Neural cell (in vitro differentiated cells): ENCODE measurements around the gene BCAT1. TPM values are rescaled to one million over a fixed set of nuclear protein-coding genes. Genes with fewer than 3 reads are reported as not detected.

Experiments used
- H2AFZ ChIP-seq: fragments of 200-600, 300-800 bp; sonication (generic), shearing (Covaris generic); 2 replicates; pipeline ENCODE4 v1.6.0; 2014; ENCODE audit warnings: low read depth, mild to moderate bottlenecking, antibody characterized with exemption, low read length, moderate library complexity
- H3F3A ChIP-seq: fragments of 200-600 bp; shearing (Covaris generic); 2 replicates; pipeline ENCODE4 v1.6.1; 2016; ENCODE audit warnings: mild to moderate bottlenecking, moderate library complexity, mixed read lengths, antibody characterized with exemption, low read length; ENCODE audit not compliant: insufficient read depth, poor library complexity, severe bottlenecking
- H3K27ac ChIP-seq: fragments of 200-600, 300-800 bp; sonication (generic), shearing (Covaris generic); 2 replicates; pipeline ENCODE4 v1.5.1; 2014; ENCODE audit warnings: mild to moderate bottlenecking, low read length, moderate library complexity
- H3K27me3 ChIP-seq: fragments of 300-800, 200-600 bp; sonication (generic), shearing (Covaris generic); 2 replicates; pipeline ENCODE4 v1.6.0; 2014; ENCODE audit warnings: mild to moderate bottlenecking, low read depth, low read length, moderate library complexity; ENCODE audit not compliant: insufficient read depth
- H3K36me3 ChIP-seq: fragments of 300-800, 200-600 bp; sonication (generic), shearing (Covaris generic); 2 replicates; pipeline ENCODE4 v1.5.1; 2014; ENCODE audit warnings: mild to moderate bottlenecking, antibody characterized with exemption, low read length, moderate library complexity; ENCODE audit not compliant: insufficient read depth
- H3K4me2 ChIP-seq: fragments of 300-800, 200-600 bp; sonication (generic), shearing (Covaris generic); 2 replicates; pipeline ENCODE4 v1.6.0; 2014; ENCODE audit warnings: mild to moderate bottlenecking, low read length
- H3K4me3 ChIP-seq: fragments of 300-800, 200-600 bp; sonication (generic), shearing (Covaris generic); 2 replicates; pipeline ENCODE4 v1.5.1; 2014; ENCODE audit warnings: mild to moderate bottlenecking, low read length, moderate library complexity
- H3K79me2 ChIP-seq: fragments of 200-600 bp; shearing (Covaris generic); replicated peaks from 2 replicates; pipeline ENCODE4 v1.6.0; 2014; ENCODE audit warnings: mild to moderate bottlenecking, low read length, moderate library complexity; ENCODE audit not compliant: insufficient read depth
- H3K9ac ChIP-seq: fragments of 300-800, 200-600 bp; sonication (generic), shearing (Covaris generic); 2 replicates; pipeline ENCODE4 v1.6.1; 2016; ENCODE audit warnings: mild to moderate bottlenecking, low read length, mixed read lengths
- H3K9me2 ChIP-seq: fragments of 200-600 bp; shearing (Covaris generic); 2 replicates; pipeline ENCODE4 v1.6.1; 2016; ENCODE audit warnings: mild to moderate bottlenecking, low read length, mixed read lengths; ENCODE audit not compliant: insufficient read depth
- H3K9me3 ChIP-seq: fragments of 200-600, 300-800 bp; sonication (generic), shearing (Covaris generic); 2 replicates; pipeline ENCODE4 v1.6.1; 2016; ENCODE audit warnings: mild to moderate bottlenecking, mixed run types, low read length, moderate library complexity, mixed read lengths
- H4K20me1 ChIP-seq: fragments of 200-600 bp; shearing (Covaris generic); 2 replicates; pipeline ENCODE4 v1.6.1; 2016; ENCODE audit warnings: mild to moderate bottlenecking, mixed run types; ENCODE audit not compliant: insufficient read depth
- EP300 ChIP-seq: fragments of 450-650 bp; conservative IDR thresholded peaks from 2 replicates; pipeline ENCODE4 v1.6.1; 2014; ENCODE audit warnings: antibody characterized with exemption, mild to moderate bottlenecking, moderate library complexity; ENCODE audit not compliant: poor library complexity, severe bottlenecking
- EZH2 ChIP-seq: fragments of 200-600, 300-800 bp; shearing (Covaris generic), sonication (generic); IDR thresholded peaks from 2 replicates; pipeline ENCODE4 v1.6.1; 2014; ENCODE audit warnings: antibody characterized with exemption, low read length, borderline replicate concordance, mild to moderate bottlenecking; ENCODE audit not compliant: insufficient read depth, poor library complexity, severe bottlenecking
- MXI1 ChIP-seq: fragments of 450-650 bp; conservative IDR thresholded peaks from 2 replicates; pipeline ENCODE4 v1.6.1; 2014; ENCODE audit warnings: antibody characterized with exemption, mild to moderate bottlenecking; ENCODE audit not compliant: poor library complexity, severe bottlenecking
- POLR2AphosphoS5 ChIP-seq: IDR thresholded peaks from 2 replicates; pipeline ENCODE4 v1.6.1; 2012
- RAD21 ChIP-seq: fragments of 450-650 bp; conservative IDR thresholded peaks from 2 replicates; pipeline ENCODE4 v1.6.1; 2014; ENCODE audit warnings: antibody characterized with exemption, mild to moderate bottlenecking, moderate library complexity
- SMC3 ChIP-seq: fragments of 450-650 bp; conservative IDR thresholded peaks from 2 replicates; pipeline ENCODE4 v1.6.1; 2014; ENCODE audit warnings: antibody characterized with exemption, mild to moderate bottlenecking, moderate library complexity; ENCODE audit not compliant: poor library complexity
- TAF1 ChIP-seq: IDR thresholded peaks from 2 replicates; pipeline ENCODE4 v1.6.1; 2012; ENCODE audit warnings: low read depth
- polyA plus RNA-seq: library from polyadenylated mRNA; depleted of rRNA; stranded (reverse); fragments of >200 nt; gene quantifications from 2 replicates; pipeline ENCODE4 v1.2.3, GENCODE V29; 2014
- TF ChIP-seq, protein P1 (sequence below): fragments of 450-650 bp; IDR thresholded peaks from 2 replicates; pipeline ENCODE4 v1.5.1; 2014; ENCODE audit warnings: antibody characterized with exemption, mild to moderate bottlenecking, moderate library complexity; ENCODE audit not compliant: poor library complexity, severe bottlenecking
- TF ChIP-seq, protein P2 (sequence below): IDR thresholded peaks from 2 replicates; pipeline ENCODE4 v1.6.1; 2012; ENCODE audit warnings: borderline replicate concordance

The BCAT1 gene
- polyA plus RNA-seq, 1 donor from 2014 or later: 31.3 TPM

DNA sequence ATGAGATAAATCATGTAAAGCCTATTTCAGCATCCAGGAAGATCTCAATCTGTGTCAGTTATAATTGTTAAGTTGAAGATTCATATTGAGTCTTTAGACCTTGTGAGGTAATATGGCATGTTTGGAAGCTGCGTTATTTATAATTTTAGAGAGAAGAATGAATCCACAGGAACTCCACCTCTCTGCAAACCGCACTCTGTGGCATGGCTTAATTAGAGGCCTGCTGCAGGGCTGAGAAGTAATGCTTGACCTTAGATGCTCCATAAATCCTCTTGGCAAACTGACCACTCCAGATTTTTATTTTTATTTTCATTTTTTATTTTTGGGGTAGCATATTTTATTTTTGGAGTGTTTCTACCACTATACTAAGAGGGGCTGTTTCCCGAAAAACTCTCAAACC, 28.8 kb downstream of the BCAT1 start:
- no peak overlapping the region for H3K9ac ChIP-seq
- no peaks in the 10 kb centered on the region for H3K9me2 ChIP-seq
- H4K20me1 ChIP-seq: no peaks in the 10 kb centered on the region
- H2AFZ ChIP-seq: no peak overlapping the region
- H3K27ac ChIP-seq: no peak overlapping the region
- H3K27me3 ChIP-seq: no peaks in the 10 kb centered on the region
- peaks cover 8% of the 10 kb centered on the region for H3K79me2 ChIP-seq
- H3K4me2 ChIP-seq: no peak overlapping the region
- TF ChIP-seq SMC3 (no peak), EP300 (no peak), POLR2AphosphoS5 (no peak), TAF1 (no peak), RAD21 (no peak), MXI1 (no peak), EZH2 (no peak)
- TF ChIP-seq, protein P1, sequence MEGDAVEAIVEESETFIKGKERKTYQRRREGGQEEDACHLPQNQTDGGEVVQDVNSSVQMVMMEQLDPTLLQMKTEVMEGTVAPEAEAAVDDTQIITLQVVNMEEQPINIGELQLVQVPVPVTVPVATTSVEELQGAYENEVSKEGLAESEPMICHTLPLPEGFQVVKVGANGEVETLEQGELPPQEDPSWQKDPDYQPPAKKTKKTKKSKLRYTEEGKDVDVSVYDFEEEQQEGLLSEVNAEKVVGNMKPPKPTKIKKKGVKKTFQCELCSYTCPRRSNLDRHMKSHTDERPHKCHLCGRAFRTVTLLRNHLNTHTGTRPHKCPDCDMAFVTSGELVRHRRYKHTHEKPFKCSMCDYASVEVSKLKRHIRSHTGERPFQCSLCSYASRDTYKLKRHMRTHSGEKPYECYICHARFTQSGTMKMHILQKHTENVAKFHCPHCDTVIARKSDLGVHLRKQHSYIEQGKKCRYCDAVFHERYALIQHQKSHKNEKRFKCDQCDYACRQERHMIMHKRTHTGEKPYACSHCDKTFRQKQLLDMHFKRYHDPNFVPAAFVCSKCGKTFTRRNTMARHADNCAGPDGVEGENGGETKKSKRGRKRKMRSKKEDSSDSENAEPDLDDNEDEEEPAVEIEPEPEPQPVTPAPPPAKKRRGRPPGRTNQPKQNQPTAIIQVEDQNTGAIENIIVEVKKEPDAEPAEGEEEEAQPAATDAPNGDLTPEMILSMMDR: no peak
- TF ChIP-seq, protein P2, sequence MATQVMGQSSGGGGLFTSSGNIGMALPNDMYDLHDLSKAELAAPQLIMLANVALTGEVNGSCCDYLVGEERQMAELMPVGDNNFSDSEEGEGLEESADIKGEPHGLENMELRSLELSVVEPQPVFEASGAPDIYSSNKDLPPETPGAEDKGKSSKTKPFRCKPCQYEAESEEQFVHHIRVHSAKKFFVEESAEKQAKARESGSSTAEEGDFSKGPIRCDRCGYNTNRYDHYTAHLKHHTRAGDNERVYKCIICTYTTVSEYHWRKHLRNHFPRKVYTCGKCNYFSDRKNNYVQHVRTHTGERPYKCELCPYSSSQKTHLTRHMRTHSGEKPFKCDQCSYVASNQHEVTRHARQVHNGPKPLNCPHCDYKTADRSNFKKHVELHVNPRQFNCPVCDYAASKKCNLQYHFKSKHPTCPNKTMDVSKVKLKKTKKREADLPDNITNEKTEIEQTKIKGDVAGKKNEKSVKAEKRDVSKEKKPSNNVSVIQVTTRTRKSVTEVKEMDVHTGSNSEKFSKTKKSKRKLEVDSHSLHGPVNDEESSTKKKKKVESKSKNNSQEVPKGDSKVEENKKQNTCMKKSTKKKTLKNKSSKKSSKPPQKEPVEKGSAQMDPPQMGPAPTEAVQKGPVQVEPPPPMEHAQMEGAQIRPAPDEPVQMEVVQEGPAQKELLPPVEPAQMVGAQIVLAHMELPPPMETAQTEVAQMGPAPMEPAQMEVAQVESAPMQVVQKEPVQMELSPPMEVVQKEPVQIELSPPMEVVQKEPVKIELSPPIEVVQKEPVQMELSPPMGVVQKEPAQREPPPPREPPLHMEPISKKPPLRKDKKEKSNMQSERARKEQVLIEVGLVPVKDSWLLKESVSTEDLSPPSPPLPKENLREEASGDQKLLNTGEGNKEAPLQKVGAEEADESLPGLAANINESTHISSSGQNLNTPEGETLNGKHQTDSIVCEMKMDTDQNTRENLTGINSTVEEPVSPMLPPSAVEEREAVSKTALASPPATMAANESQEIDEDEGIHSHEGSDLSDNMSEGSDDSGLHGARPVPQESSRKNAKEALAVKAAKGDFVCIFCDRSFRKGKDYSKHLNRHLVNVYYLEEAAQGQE: no peak
- H3K4me3 ChIP-seq: no peak overlapping the region
- H3K9me3 ChIP-seq: no peaks in the 10 kb centered on the region
- H3F3A ChIP-seq: no peaks in the 10 kb centered on the region
- no peaks in the 10 kb centered on the region for H3K36me3 ChIP-seq

DNA sequence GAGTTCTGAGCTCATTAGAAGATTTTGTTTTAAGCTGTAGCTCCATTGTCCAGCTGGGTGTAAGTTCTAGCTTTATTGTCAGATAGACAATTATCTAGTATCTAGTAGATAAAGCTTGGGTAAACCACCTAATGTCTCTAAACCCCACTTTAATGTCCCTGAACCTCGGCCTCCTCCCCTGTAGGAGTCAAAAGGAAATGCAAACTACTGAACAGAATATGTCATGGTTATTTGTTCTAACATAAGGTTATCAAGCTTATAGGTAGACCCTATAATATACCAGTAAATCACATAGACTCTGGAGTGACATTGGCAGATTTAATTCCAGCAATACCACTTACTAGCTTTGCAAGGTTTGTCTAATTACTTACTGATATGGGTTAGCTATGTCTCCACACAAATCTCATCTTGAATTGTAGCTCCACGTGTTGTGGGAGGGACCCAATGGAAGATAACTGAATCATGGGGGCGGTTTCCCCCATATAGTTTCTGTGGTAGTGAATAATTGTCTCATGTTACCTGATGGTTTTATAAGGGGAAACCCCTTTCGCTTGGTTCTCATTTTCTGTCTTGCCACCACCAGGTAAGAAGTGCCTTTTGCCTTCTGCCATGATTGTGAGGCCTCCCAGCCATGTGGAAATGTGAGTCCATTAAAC, 29.4 kb downstream of the BCAT1 start:
- H4K20me1 ChIP-seq: no peaks in the 10 kb centered on the region
- peaks cover 13% of the 10 kb centered on the region for H3K79me2 ChIP-seq
- H3K9ac ChIP-seq: no peak overlapping the region
- H2AFZ ChIP-seq: no peak overlapping the region
- TF ChIP-seq EZH2 (no peak), POLR2AphosphoS5 (no peak), TAF1 (no peak), SMC3 (no peak), MXI1 (no peak), EP300 (no peak), RAD21 (no peak)
- TF ChIP-seq, protein P1: no peak
- TF ChIP-seq, protein P2: no peak
- H3K27ac ChIP-seq: no peak overlapping the region
- H3K9me3 ChIP-seq: no peaks in the 10 kb centered on the region
- no peaks in the 10 kb centered on the region for H3K27me3 ChIP-seq
- no peaks in the 10 kb centered on the region for H3K36me3 ChIP-seq
- no peak overlapping the region for H3K4me2 ChIP-seq
- H3K9me2 ChIP-seq: no peaks in the 10 kb centered on the region
- H3F3A ChIP-seq: no peaks in the 10 kb centered on the region
- H3K4me3 ChIP-seq: no peak overlapping the region
